Measurements from ENCODE around the gene PIK3CG. TPM values are rescaled to one million over a fixed set of nuclear protein-coding genes. Genes with fewer than 3 reads are reported as not detected.

Gene PIK3CG
- polyA plus RNA-seq, 3 donors = 17.9 to 31.2 (median 20.7) TPM

DNA sequence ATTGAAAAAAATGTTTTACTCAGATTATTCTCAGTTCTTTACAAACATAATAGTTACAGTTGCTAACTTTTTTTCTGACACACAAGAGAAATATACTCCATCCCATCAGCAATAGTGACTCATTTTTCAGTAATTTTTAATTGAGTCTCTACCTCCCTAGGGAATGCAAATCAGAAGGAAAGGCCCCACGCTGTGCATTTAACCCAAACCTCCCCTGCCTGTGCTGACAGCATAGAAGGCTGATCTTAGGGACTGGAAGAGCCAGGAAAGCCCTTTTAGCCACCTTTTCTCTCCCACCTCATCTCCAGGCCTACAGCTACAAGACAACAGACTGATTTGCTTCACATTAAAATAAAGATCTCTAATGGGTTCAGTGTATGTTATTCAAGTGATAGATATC lies 24.7 kb upstream of the PIK3CG start:
- no peak overlapping the region for H3K4me3 Mint-ChIP-seq
- no peak overlapping the region for H3K4me2 ChIP-seq (replicated peaks; ENCODE audit: extremely low read depth, low read length, poor library complexity, severe bottlenecking)
- H3K9ac ChIP-seq (ENCODE audit: insufficient read depth, low read length, poor library complexity, severe bottlenecking) = no peak overlapping the region
- H3K9me3 ChIP-seq (replicated peaks in 1 of 2; ENCODE audit: control insufficient read depth in 1 of 2, insufficient read depth in 1 of 2, low read length in 2 of 2) = no peaks in the 10 kb centered on the region
- H3K27me3 ChIP-seq (ENCODE audit: control insufficient read depth in 2 of 2, insufficient read depth in 2 of 2, low read length in 2 of 2) = no peaks in the 10 kb centered on the region
- no peak for DNase-seq
- TF ChIP-seq CTCF (IDR thresholded peaks at IDR 0.05) = no peak
- H3K27ac Mint-ChIP-seq = no peak overlapping the region
- H3K4me1 ChIP-seq (ENCODE audit: control insufficient read depth in 1 of 2, insufficient read depth in 2 of 2, low read length in 2 of 2) = no peaks in the 10 kb centered on the region
- H3K27me3 Mint-ChIP-seq (ENCODE audit: low read depth in 3 of 3) = peaks cover 0 to 4% (median 2%) of the 10 kb centered on the region in 3 donors
- H3K27ac ChIP-seq (ENCODE audit: low read depth in 1 of 2, low read length in 2 of 2) = no peak overlapping the region
- no peaks in the 10 kb centered on the region for H3K4me1 Mint-ChIP-seq
- H2AFZ ChIP-seq (ENCODE audit: insufficient read depth, low read depth, low read length, poor library complexity, severe bottlenecking) = no peak overlapping the region
- no peaks in the 10 kb centered on the region for H3K36me3 Mint-ChIP-seq
- H3K79me2 ChIP-seq (ENCODE audit: insufficient read depth, low read length) = no peaks in the 10 kb centered on the region
- no peak overlapping the region for H3K4me3 ChIP-seq (replicated peaks in 1 of 3; ENCODE audit: low read depth in 2 of 3, low read length in 3 of 3)
- no peaks in the 10 kb centered on the region for H4K20me1 ChIP-seq (ENCODE audit: insufficient read depth, low read length)
- intact Hi-C loops (cut with micrococcal nuclease) = no loop called here
- H3K36me3 ChIP-seq (replicated peaks in 1 of 2; ENCODE audit: control insufficient read depth in 1 of 2, insufficient read depth in 2 of 2, low read length in 2 of 2) = no peaks in the 10 kb centered on the region
- H3K9me3 Mint-ChIP-seq = no peaks in the 10 kb centered on the region
- WGBS (ENCODE audit: insufficient coverage) = no CpG with 5 or more reads among the region's 1 CpG

GRCh38 chr7:106841896-106842390 lies 23.1 kb upstream of the PIK3CG start:
- H3K27ac Mint-ChIP-seq = no peak overlapping the region
- H3K4me3 Mint-ChIP-seq = no peak overlapping the region
- no peak overlapping the region for H3K4me3 ChIP-seq (replicated peaks in 1 of 3; ENCODE audit: low read depth in 2 of 3, low read length in 3 of 3)
- no peak overlapping the region for H3K9ac ChIP-seq (ENCODE audit: insufficient read depth, low read length, poor library complexity, severe bottlenecking)
- DNase-seq = peak in 1 of 3 donors; percentile 6
- H3K9me3 Mint-ChIP-seq = no peaks in the 10 kb centered on the region
- TF ChIP-seq CTCF (IDR thresholded peaks at IDR 0.05) = no peak
- no peaks in the 10 kb centered on the region for H3K79me2 ChIP-seq (ENCODE audit: insufficient read depth, low read length)
- no peaks in the 10 kb centered on the region for H3K36me3 ChIP-seq (replicated peaks in 1 of 2; ENCODE audit: control insufficient read depth in 1 of 2, insufficient read depth in 2 of 2, low read length in 2 of 2)
- H4K20me1 ChIP-seq (ENCODE audit: insufficient read depth, low read length) = no peaks in the 10 kb centered on the region
- H2AFZ ChIP-seq (ENCODE audit: insufficient read depth, low read depth, low read length, poor library complexity, severe bottlenecking) = no peak overlapping the region
- no peaks in the 10 kb centered on the region for H3K4me1 Mint-ChIP-seq
- intact Hi-C loops (cut with micrococcal nuclease) = no loop called here
- no peak overlapping the region for H3K4me2 ChIP-seq (replicated peaks; ENCODE audit: extremely low read depth, low read length, poor library complexity, severe bottlenecking)
- peaks cover 0 to 6% (median 2%) of the 10 kb centered on the region in 3 donors for H3K27me3 Mint-ChIP-seq (ENCODE audit: low read depth in 3 of 3)
- no peaks in the 10 kb centered on the region for H3K9me3 ChIP-seq (replicated peaks in 1 of 2; ENCODE audit: control insufficient read depth in 1 of 2, insufficient read depth in 1 of 2, low read length in 2 of 2)
- H3K27me3 ChIP-seq (ENCODE audit: control insufficient read depth in 2 of 2, insufficient read depth in 2 of 2, low read length in 2 of 2) = no peaks in the 10 kb centered on the region
- H3K27ac ChIP-seq (ENCODE audit: low read depth in 1 of 2, low read length in 2 of 2) = no peak overlapping the region
- H3K36me3 Mint-ChIP-seq = no peaks in the 10 kb centered on the region
- no peaks in the 10 kb centered on the region for H3K4me1 ChIP-seq (ENCODE audit: control insufficient read depth in 1 of 2, insufficient read depth in 2 of 2, low read length in 2 of 2)

All from CD14-positive monocyte (primary cell).